ELF-1 (cell line): Measurements from ENCODE around the gene GCM1.
A peak's percentile ranks its signal among the peaks of the same experiment; 100 is the strongest.
"Not testable (repeated sequence)": the region's sequence is repeated elsewhere in the genome, so short reads cannot be mapped to it uniquely, and the experiment has no call there.

ENCODE experiments used
- DNase-seq: peaks from one replicate; pipeline ENCODE4 v3.0.0-alpha.2; 2016; ENCODE audit warnings: low read depth, low spot score

Gene GCM1

GRCh38 chr6:53148684-53149083, at the start of gene GCM1:
Gene GCM1 (minus strand): TSS chr6:53148841. CDS start chr6:53145632, 3,209 bp downstream.
- no peak for DNase-seq

- DNase-seq = no peak
These were observed 48.9 kb upstream of the GCM1 start for GRCh38 chr6:53197553-53197952.

- DNase-seq = no peak
These were observed 46.4 kb upstream of the GCM1 start for GRCh38 chr6:53195048-53195447.

GRCh38 chr6:53192682-53193188, 44.1 kb upstream of the GCM1 start:
- peak; percentile 91 for DNase-seq

GRCh38 chr6:53189554-53189953, 40.9 kb upstream of the GCM1 start:
- no peak for DNase-seq

- no peak for DNase-seq
These were observed 40.2 kb upstream of the GCM1 start for GRCh38 chr6:53188833-53189232.

- DNase-seq = no peak
These were observed 32.0 kb upstream of the GCM1 start for GRCh38 chr6:53180678-53181077.

- no peak for DNase-seq
These were observed 31.5 kb upstream of the GCM1 start for GRCh38 chr6:53179961-53180651.

GRCh38 chr6:53178837-53179432, 30.3 kb upstream of the GCM1 start:
- no peak for DNase-seq

GRCh38 chr6:53175027-53175426, 26.4 kb upstream of the GCM1 start:
- DNase-seq = no peak

GRCh38 chr6:53172468-53172803, 23.8 kb upstream of the GCM1 start:
- no peak for DNase-seq

GRCh38 chr6:53171605-53172467, 23.2 kb upstream of the GCM1 start:
- DNase-seq = peak; percentile 91

- DNase-seq = no peak
These were observed 20.1 kb upstream of the GCM1 start for GRCh38 chr6:53168516-53169267.

- DNase-seq = no peak
These were observed 16.7 kb upstream of the GCM1 start for GRCh38 chr6:53165293-53165692.

GRCh38 chr6:53162606-53163005, 14.0 kb upstream of the GCM1 start:
- DNase-seq = no peak

- no peak for DNase-seq
These were observed 12.9 kb upstream of the GCM1 start for GRCh38 chr6:53161481-53162009.

- DNase-seq = peak; percentile 23
These were observed 10.9 kb upstream of the GCM1 start for GRCh38 chr6:53159558-53159957.

GRCh38 chr6:53158076-53158475, 9.4 kb upstream of the GCM1 start:
- DNase-seq = not testable (repeated sequence)

- not testable (repeated sequence) for DNase-seq
These were observed 6.6 kb upstream of the GCM1 start for GRCh38 chr6:53155279-53155678.

- no peak for DNase-seq
These were observed 6.2 kb upstream of the GCM1 start for GRCh38 chr6:53154794-53155193.

- DNase-seq = no peak
These were observed 5.4 kb upstream of the GCM1 start for GRCh38 chr6:53154071-53154470.
